Activated CD4-positive, alpha-beta memory T cell treated with anti-CD3 and anti-CD28 coated beads, Interleukin-2, amount 10 ng/mL, durations not matched to agents 7 days and 5 days (primary cell): ENCODE measurements around the gene SYNGAP1. TPM values are rescaled to one million over a fixed set of nuclear protein-coding genes. Genes with fewer than 3 reads are reported as not detected.

Experiments
- CTCF ChIA-PET: fragments of 350-600 bp; sonication (Branson Sonifier 250); formaldehyde crosslinking; loops from one replicate; lab custom pipeline; 2021; ENCODE audit warnings: antibody characterized with exemption, inconsistent platforms; lab: Charles Lee
- POLR2A ChIA-PET: fragments of 350-600 bp; sonication (Branson Sonifier 250); formaldehyde crosslinking; loops from one replicate; lab custom pipeline; 2021; ENCODE audit warnings: antibody characterized with exemption; lab: Charles Lee
- DNase-seq: peaks from one replicate; pipeline ENCODE4 v3.0.0-alpha.2; 2020
- H3K27ac Mint-ChIP-seq: one replicate; pipeline ENCODE4 v1.8.0; 2021; ENCODE audit warnings: mild to moderate bottlenecking, mixed read lengths
- H3K27me3 Mint-ChIP-seq: one replicate; pipeline ENCODE4 v1.8.0; 2021; ENCODE audit warnings: mixed read lengths
- H3K36me3 Mint-ChIP-seq: one replicate; pipeline ENCODE4 v1.8.0; 2021; ENCODE audit warnings: low read depth, mixed read lengths
- H3K4me1 Mint-ChIP-seq: one replicate; pipeline ENCODE4 v1.8.0; 2021; ENCODE audit warnings: mixed read lengths
- H3K4me3 Mint-ChIP-seq: one replicate; pipeline ENCODE4 v1.8.0; 2021; ENCODE audit warnings: mild to moderate bottlenecking, mixed read lengths
- H3K9me3 Mint-ChIP-seq: one replicate; pipeline ENCODE4 v1.8.0; 2021; ENCODE audit warnings: mixed read lengths
- total RNA-seq, 2 experiments: library from RNA; stranded (reverse); gene quantifications; one replicate each; pipeline ENCODE4 v1.2.3, GENCODE V29; 2021

The SYNGAP1 gene
- total RNA-seq, 2 experiments from 2014 or later = 35.3 to 39.7 TPM

- no peak overlapping the region for H3K27ac Mint-ChIP-seq
- H3K4me3 Mint-ChIP-seq = no peak overlapping the region
- no peaks in the 10 kb centered on the region for H3K27me3 Mint-ChIP-seq
- CTCF ChIA-PET = interaction anchor here (1.9 kb wide), 1 partner anchor 108 kb away, joined by 4 read pairs; no protein-coding TSS in a partner anchor
- DNase-seq = no peak
- peaks cover 51% of the 10 kb centered on the region for H3K4me1 Mint-ChIP-seq
- no peaks in the 10 kb centered on the region for H3K9me3 Mint-ChIP-seq
- POLR2A ChIA-PET = interaction anchor here (0.6 to 1.4 kb wide), 5 partner anchors 10 to 110 kb away, joined by 3 to 5 read pairs (median 3); no protein-coding TSS in a partner anchor
- peaks cover 67% of the 10 kb centered on the region for H3K36me3 Mint-ChIP-seq
Measured at GRCh38 chr6:33407132-33407718, 12.6 kb upstream of the SYNGAP1 start.

- H3K4me3 Mint-ChIP-seq = peak overlapping the region; percentile 80
- ChIA-PET POLR2A (interaction anchor here (0.7 to 2.9 kb wide), 12 partner anchors 8 to 378 kb away, joined by 3 to 22 read pairs (median 6); partner anchors contain the start of genes CUTA, KIFC1, RPS18 and SYNGAP1), CTCF (interaction anchor here (0.6 to 1.3 kb wide), 8 partner anchors 9 to 302 kb away, joined by 3 to 4 read pairs (median 3); partner anchors contain the start of gene UQCC2)
- H3K4me1 Mint-ChIP-seq = peaks cover 59% of the 10 kb centered on the region
- DNase-seq = peak; percentile 99
- H3K27ac Mint-ChIP-seq = peak overlapping the region; percentile 97
- H3K36me3 Mint-ChIP-seq = peaks cover 65% of the 10 kb centered on the region
- no peaks in the 10 kb centered on the region for H3K27me3 Mint-ChIP-seq
- no peaks in the 10 kb centered on the region for H3K9me3 Mint-ChIP-seq
Measured at GRCh38 chr6:33410050-33410710, 9.7 kb upstream of the SYNGAP1 start.

- POLR2A ChIA-PET = interaction anchor here (0.7 to 2.9 kb wide), 15 partner anchors 7 to 286 kb away, joined by 3 to 22 read pairs (median 3); partner anchors contain the start of genes BAK1, CUTA, KIFC1 and RPS18
- no peak for DNase-seq
- peak within 1 kb of the TSS; percentile 80 for H3K4me3 Mint-ChIP-seq
- peaks cover 65% of the 10 kb centered on the region for H3K36me3 Mint-ChIP-seq
- no peaks in the 10 kb centered on the region for H3K9me3 Mint-ChIP-seq
- H3K27me3 Mint-ChIP-seq = no peaks in the 10 kb centered on the region
- CTCF ChIA-PET = interaction anchor here (0.6 to 1.7 kb wide), 8 partner anchors 8 to 301 kb away, joined by 3 to 4 read pairs (median 3); partner anchors contain the start of gene UQCC2
- peak within 1 kb of the TSS; percentile 97 for H3K27ac Mint-ChIP-seq
- H3K4me1 Mint-ChIP-seq = peaks cover 59% of the 10 kb centered on the region
Measured at GRCh38 chr6:33410711-33411631, 8.9 kb upstream of the SYNGAP1 start, which contains the start of gene PHF1. Gene PHF1, plus strand, starts transcription at chr6:33411014. Its CDS starts 1,250 bp downstream, at chr6:33412264.

GRCh38 chr6:33411632-33412005 lies 8.2 kb upstream of the SYNGAP1 start:
- H3K4me1 Mint-ChIP-seq = peaks cover 61% of the 10 kb centered on the region
- ChIA-PET POLR2A (interaction anchor here (0.8 to 2.8 kb wide), 9 partner anchors 14 to 443 kb away, joined by 3 to 22 read pairs (median 3); partner anchors contain the start of genes BAK1, BRD2, RPS18 and VPS52), CTCF (interaction anchor here (1.7 kb wide), 1 partner anchor 13 kb away, joined by 4 read pairs; no protein-coding TSS in a partner anchor)
- peaks cover 59% of the 10 kb centered on the region for H3K36me3 Mint-ChIP-seq
- H3K4me3 Mint-ChIP-seq = peak overlapping the region; percentile 66
- peak overlapping the region; percentile 70 for H3K27ac Mint-ChIP-seq
- no peak for DNase-seq
- H3K27me3 Mint-ChIP-seq = no peaks in the 10 kb centered on the region
- no peaks in the 10 kb centered on the region for H3K9me3 Mint-ChIP-seq

- Mint-ChIP-seq H3K9me3 (no peaks in the 10 kb centered on the region), H3K27ac (peak overlapping the region; percentile 65), H3K36me3 (peaks cover 56% of the 10 kb centered on the region), H3K27me3 (no peaks in the 10 kb centered on the region), H3K4me3 (peak overlapping the region; percentile 46), H3K4me1 (peaks cover 63% of the 10 kb centered on the region)
- POLR2A ChIA-PET = interaction anchor here (0.8 to 2.8 kb wide), 10 partner anchors 13 to 444 kb away, joined by 3 to 22 read pairs (median 3); partner anchors contain the start of genes BAK1, BRD2, RPS18 and VPS52
- CTCF ChIA-PET = interaction anchor here (1.7 kb wide), 1 partner anchor 12 kb away, joined by 4 read pairs; no protein-coding TSS in a partner anchor
- DNase-seq = no peak
Measured at GRCh38 chr6:33412140-33413009, 7.5 kb upstream of the SYNGAP1 start.

GRCh38 chr6:33413241-33414120 lies 6.4 kb upstream of the SYNGAP1 start:
- peaks cover 47% of the 10 kb centered on the region for H3K36me3 Mint-ChIP-seq
- ChIA-PET CTCF (no interaction called here), POLR2A (interaction anchor here (1.4 kb wide), 1 partner anchor 17 kb away, joined by 3 read pairs; no protein-coding TSS in a partner anchor)
- no peaks in the 10 kb centered on the region for H3K27me3 Mint-ChIP-seq
- H3K4me3 Mint-ChIP-seq = no peak overlapping the region
- peaks cover 66% of the 10 kb centered on the region for H3K4me1 Mint-ChIP-seq
- peak overlapping the region; percentile 36 for H3K27ac Mint-ChIP-seq
- DNase-seq = no peak
- H3K9me3 Mint-ChIP-seq = no peaks in the 10 kb centered on the region

- POLR2A ChIA-PET = no interaction called here
- Mint-ChIP-seq H3K36me3 (peaks cover 41% of the 10 kb centered on the region), H3K4me3 (no peak overlapping the region), H3K9me3 (no peaks in the 10 kb centered on the region), H3K4me1 (peaks cover 71% of the 10 kb centered on the region), H3K27ac (no peak overlapping the region), H3K27me3 (no peaks in the 10 kb centered on the region)
- DNase-seq = no peak
- CTCF ChIA-PET = interaction anchor here (1.0 kb wide), 1 partner anchor 102 kb away, joined by 3 read pairs; no protein-coding TSS in a partner anchor
Measured at GRCh38 chr6:33414592-33415271, 5.1 kb upstream of the SYNGAP1 start.

- no peaks in the 10 kb centered on the region for H3K9me3 Mint-ChIP-seq
- peak overlapping the region; percentile 62 for H3K4me3 Mint-ChIP-seq
- H3K27me3 Mint-ChIP-seq = no peaks in the 10 kb centered on the region
- peaks cover 71% of the 10 kb centered on the region for H3K4me1 Mint-ChIP-seq
- peak overlapping the region; percentile 58 for H3K27ac Mint-ChIP-seq
- H3K36me3 Mint-ChIP-seq = peaks cover 38% of the 10 kb centered on the region
- POLR2A ChIA-PET = interaction anchor here (1.3 to 4.0 kb wide), 4 partner anchors 10 to 154 kb away, joined by 3 to 32 read pairs (median 16); no protein-coding TSS in a partner anchor
- CTCF ChIA-PET = interaction anchor here (0.6 to 1.0 kb wide), 3 partner anchors 9 to 1894 kb away, joined by 3 read pairs; no protein-coding TSS in a partner anchor
- no peak for DNase-seq
Measured at GRCh38 chr6:33415831-33416230, 4.0 kb upstream of the SYNGAP1 start.

GRCh38 chr6:33416386-33417127 lies 3.3 kb upstream of the SYNGAP1 start:
- ChIA-PET POLR2A (interaction anchor here (1.2 to 4.0 kb wide), 9 partner anchors 7 to 572 kb away, joined by 3 to 32 read pairs (median 12); partner anchors contain the start of gene KIFC1), CTCF (interaction anchor here (0.6 to 2.9 kb wide), 3 partner anchors 9 to 1893 kb away, joined by 3 to 14 read pairs (median 3); no protein-coding TSS in a partner anchor)
- Mint-ChIP-seq H3K9me3 (no peaks in the 10 kb centered on the region), H3K36me3 (peaks cover 38% of the 10 kb centered on the region), H3K4me1 (peaks cover 73% of the 10 kb centered on the region), H3K27me3 (peaks cover 7% of the 10 kb centered on the region), H3K4me3 (peak overlapping the region; percentile 92), H3K27ac (peak overlapping the region; percentile 98)
- no peak for DNase-seq
